T follicular helper cell (primary cell): ENCODE measurements around the gene PARD3.

Experiments used
- DNase-seq: peaks from one replicate; pipeline ENCODE4 v3.0.0-alpha.2; 2020; ENCODE audit warnings: low read depth

The PARD3 gene

GRCh38 chr10:34580214-34580613, 234.9 kb downstream of the PARD3 start:
- no peak for DNase-seq

DNA sequence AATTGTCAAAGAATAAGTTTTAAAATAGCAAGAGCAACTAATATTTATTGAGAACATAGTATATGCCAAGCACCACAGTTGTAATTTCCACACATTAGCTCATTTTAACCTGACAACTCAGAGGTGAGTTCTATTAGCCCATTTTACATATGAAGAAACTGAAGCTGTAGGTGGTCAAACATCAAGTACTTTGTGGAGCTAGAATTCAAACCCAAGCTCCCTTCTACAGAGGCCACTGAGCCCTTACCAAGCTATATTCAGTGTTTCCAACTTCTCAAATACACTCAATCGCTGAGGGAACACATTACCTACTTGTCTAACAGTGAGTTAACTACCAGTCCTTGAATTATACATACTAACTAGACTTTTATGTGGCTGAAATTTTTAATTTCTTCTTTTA, 236.6 kb downstream of the PARD3 start:
- no peak for DNase-seq

DNA sequence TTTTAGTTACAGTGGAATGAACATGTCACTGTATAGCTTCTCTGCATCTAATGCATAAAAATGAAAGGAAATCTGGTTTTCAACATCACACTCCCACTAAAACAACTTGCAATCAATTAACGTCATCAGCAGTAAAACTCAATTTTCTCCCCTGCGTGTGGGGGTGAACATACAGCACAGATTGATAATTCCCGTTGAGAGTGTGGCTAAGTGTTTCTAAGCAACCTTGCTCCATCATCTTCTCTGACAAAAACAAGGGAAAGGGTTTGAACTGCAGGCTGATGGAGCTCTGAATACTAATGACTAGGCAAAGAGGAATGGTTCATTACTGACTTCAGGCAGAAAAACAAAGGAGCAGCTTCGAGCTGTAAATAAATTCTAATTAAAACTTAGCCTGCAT, 238.3 kb downstream of the PARD3 start:
- no peak for DNase-seq

DNA sequence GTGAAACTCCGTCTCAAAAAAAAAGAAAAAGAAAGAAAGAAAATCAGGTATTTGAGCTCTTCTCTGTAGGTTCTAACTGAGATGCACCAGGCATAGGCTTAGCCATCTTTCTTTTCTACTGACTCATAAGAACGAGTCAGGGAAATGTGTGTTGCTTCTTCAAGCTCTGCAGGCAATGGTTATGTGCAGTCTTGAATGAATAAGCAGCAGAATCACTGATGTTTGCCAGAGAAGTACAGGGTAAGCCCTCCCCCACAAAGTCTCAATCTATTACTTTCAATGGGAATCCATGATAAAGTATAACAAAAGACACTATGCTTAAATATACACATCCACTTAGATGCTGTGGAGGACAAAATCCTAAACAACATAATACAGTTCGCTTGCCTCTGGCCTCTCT, 239.2 kb downstream of the PARD3 start:
- no peak for DNase-seq

DNA sequence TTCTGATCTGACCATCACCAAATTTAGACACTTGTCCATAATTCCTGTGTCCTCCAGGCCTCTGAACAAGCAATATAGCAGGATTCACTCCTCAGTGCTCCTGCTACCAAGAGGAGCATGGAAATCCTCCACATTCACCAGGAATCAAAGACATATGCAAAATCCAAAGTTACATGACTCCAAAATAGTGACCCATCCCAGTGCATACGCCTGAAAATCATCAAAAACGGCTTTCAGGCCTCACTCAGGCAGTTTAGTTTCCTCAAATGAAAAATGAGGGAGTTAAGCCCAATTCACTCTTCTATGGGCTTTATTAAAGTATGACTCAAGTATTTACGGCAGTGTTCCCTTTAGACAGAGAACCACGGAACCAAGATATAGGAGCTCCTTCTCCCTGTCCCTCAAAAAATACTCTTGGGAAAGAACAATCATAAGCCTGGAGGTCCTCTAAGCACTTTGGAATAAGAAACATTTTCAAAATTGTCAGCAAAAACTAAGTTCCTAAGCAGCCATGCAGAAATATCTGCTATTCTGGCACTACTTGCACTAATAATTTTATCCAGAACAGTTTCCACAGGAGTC, 240.7 kb downstream of the PARD3 start:
- DNase-seq: no peak

GRCh38 chr10:34570887-34571286, 244.2 kb downstream of the PARD3 start:
- DNase-seq: no peak

- DNase-seq: no peak
Observed at GRCh38 chr10:34567659-34568253, 247.3 kb downstream of the PARD3 start.

GRCh38 chr10:34565934-34566333, 249.2 kb downstream of the PARD3 start:
- DNase-seq: no peak

DNA sequence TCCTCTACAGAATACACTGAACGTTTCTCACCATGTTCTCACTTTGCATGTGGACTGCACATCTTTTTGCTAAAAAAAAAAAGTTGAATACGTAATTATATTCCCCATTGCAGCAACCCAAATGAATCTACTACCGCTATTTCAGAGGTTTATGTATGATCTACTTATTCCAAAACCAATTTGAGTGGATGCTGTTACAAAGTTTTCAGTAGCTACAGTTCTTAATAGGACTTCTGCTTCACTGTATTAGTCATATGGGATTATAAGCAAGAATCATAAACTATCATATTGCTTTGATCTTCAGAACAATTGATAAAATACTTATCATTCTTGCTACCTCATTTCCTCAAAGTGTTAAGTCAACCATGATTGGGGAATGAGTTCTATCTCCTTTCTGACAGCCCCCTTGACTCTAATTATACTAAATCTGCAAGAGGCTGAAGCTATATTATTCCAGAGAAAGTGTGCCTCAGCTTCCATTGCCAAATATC, 257.0 kb downstream of the PARD3 start:
- DNase-seq: no peak

GRCh38 chr10:34557173-34557572, 257.9 kb downstream of the PARD3 start:
- DNase-seq: no peak

DNA sequence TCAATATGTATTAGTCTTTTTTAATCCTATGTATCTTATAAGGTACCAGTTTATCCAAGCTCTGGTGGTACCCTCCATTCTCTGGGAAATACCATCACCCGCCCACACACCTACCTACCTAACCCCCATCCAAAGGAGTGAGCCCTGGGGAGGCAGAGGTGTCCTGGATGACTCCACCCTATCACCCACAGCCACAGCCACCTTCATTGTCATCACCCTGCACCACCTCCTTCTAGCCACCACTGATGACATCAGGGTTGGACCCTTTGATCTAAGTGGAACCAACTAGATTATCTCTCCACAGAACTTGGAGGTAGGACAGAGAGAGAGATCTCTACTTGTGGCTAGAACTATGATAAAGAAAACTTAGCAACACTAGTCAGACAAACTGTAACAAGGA, 259.4 kb downstream of the PARD3 start:
- no peak for DNase-seq

- DNase-seq: no peak
Observed at GRCh38 chr10:34553747-34554146, 261.3 kb downstream of the PARD3 start.

GRCh38 chr10:34551295-34551694, 263.8 kb downstream of the PARD3 start:
- DNase-seq: no peak

DNA sequence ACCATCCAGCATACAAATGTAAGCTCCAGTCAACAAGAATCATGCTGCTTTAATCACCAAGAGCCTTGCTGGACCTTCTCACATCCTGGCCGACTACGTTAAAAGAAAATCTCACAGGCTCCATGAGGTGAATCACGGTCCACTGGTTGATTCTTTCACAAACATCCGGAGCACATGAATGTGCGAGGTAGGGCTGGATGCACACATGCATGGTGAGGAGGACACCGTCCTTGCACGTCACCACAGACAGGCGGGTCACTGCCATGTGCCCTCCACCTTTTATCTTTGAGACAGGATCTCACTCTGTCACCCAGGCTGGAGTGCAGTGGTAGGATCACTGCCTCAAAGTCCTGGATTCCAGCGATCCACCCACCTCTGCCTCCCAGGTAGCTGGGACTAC, 265.1 kb downstream of the PARD3 start:
- DNase-seq: no peak

DNA sequence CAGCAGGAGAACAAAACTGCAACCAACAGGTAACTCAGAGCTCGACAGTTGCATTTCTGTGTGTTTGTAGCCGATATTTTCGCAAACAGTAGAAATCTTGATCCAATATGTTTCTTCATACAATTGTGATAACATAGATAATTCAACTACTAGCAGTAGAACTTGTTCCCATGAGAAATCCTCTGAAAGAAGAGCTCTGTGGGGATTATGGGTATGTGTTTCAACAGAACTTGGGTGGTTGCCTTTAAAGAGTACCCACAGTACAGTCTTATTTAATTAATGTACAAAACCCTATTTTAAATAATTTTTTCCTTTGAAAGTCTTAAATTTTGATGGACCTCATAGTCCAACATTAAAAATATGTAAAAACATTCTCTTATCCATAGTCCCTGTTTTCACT, 266.1 kb downstream of the PARD3 start:
- no peak for DNase-seq

- no peak for DNase-seq
Observed at GRCh38 chr10:34548466-34548865, 266.6 kb downstream of the PARD3 start.

GRCh38 chr10:34547695-34548094, 267.4 kb downstream of the PARD3 start:
- DNase-seq: no peak

- DNase-seq: no peak
Observed at GRCh38 chr10:34547291-34547690, 267.8 kb downstream of the PARD3 start.

- DNase-seq: no peak
Observed at GRCh38 chr10:34544400-34544799, 270.7 kb downstream of the PARD3 start.

DNA sequence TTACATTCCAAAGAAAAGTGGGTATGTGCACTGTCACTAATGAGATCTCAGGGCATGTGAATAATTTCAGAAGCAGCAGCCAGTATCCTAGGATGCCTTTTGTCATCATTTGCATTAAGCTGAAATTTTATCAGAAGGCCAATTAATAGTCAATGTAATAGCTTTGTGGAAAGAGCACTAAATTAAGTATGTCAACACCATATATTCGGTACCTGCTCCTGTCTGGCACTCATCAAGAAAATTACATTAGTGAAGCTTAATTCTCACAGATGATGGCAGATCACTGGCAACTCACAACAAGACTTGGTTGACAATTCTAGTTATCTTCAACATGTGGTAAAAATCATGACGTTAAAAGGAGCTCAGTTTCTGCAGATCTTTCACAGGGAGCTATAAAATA, 271.4 kb downstream of the PARD3 start:
- DNase-seq: no peak

DNA sequence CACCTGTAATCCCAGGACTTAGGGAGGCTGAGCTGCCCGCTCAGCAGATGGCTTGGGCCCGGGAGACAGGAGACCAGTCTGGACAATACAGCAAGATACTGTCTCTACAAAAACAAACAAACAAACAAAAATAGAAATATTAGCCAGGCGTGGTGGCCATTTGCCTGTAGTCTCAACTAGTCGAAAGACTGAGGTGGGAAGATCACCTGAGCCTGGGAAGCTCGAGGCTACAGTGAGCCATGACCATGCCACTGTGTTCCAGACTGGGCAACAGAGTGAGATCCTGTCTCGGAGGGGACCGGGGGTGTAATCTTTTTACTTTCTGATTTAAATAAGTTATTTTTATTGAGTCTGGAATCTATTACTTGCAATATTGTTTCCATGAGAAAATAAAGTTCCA, 274.6 kb downstream of the PARD3 start:
- DNase-seq: no peak

DNA sequence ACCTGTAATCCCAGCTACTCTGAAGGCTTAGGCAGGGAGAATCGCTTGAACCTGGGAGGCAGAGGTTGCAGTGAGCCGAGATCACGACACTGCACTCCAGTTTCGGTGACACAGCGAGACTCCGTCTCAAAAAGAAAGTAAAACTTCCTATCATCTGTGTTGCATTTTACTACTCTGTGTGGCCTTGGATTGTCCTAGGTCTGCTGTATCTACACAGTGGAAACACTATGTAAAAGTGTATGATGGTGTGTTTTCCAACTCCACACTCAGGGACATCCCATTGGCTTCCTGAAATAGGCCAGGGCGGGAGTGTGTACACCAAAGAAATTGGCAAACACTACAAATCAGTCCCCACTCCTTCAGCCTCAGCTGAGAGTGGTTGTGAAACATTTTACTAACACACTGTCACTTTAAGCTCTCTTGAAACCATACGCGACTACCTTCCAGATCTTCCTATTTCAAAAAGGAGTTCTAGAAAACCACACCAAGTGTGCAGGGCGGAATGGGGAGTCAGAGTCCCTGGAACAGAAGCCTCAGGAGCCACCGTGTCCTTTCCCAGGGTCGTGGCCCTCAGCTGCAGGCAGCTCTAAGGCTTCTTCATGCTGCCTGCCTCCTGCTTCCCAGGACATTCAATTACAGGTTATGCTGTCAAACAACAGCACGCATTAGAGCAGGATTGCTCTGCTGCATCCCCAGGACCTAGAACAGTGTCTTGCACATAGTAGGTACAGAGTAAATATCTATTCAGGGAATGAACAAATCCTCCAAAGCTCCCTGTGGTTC, 275.4 kb downstream of the PARD3 start:
- DNase-seq: no peak

- DNase-seq: no peak
Observed at GRCh38 chr10:34538281-34538829, 276.7 kb downstream of the PARD3 start.
